IMR-90 (cell line): ENCODE measurements around the gene KIF13A. TPM values are rescaled to one million over a fixed set of nuclear protein-coding genes. Genes with fewer than 3 reads are reported as not detected.

Experiments
- ATAC-seq: fragments of 200-7000 bp; cut with Tn5 transposase; 2 replicates; pipeline ENCODE4 v1.9.1; 2020; ENCODE audit warnings: low read depth, mild to moderate bottlenecking, moderate library complexity
- BruUV-seq: library from RNA; stranded (reverse); fragments of 400-500 nt; replicated peaks from 2 replicates; lab custom pipeline; 2021; lab: Mats Ljungman, UMichigan
- CTCF ChIA-PET: fragments of 300-600 bp; formaldehyde crosslinking; extraction: SDS; loops from one replicate; lab custom pipeline; 2021; ENCODE audit warnings: antibody characterized with exemption; lab: Yijun Ruan, JAX
- POLR2A ChIA-PET: fragments of 300-600 bp; sonication (Branson Sonifier 250); formaldehyde crosslinking; loops from one replicate; lab custom pipeline; 2022; ENCODE audit warnings: antibody characterized with exemption; ENCODE audit not compliant: unreplicated experiment; lab: Charles Lee
- DNase-seq: peaks from one replicate; pipeline ENCODE4 v3.0.0; 2013
- H2AFZ ChIP-seq: replicated peaks from 2 replicates; pipeline ENCODE3; 2013; ENCODE audit warnings: low read length, mild to moderate bottlenecking; ENCODE audit not compliant: poor library complexity
- H2AK5ac ChIP-seq: 2 replicates; pipeline ENCODE4 v1.6.1; 2013; ENCODE audit warnings: low read depth, low read length, inconsistent platforms
- H2AK9ac ChIP-seq: replicated peaks from 2 replicates; pipeline ENCODE3; 2013; ENCODE audit warnings: mild to moderate bottlenecking, low read depth, low read length, moderate library complexity; ENCODE audit not compliant: poor library complexity
- H2BK120ac ChIP-seq: 2 replicates; pipeline ENCODE4 v1.6.1; 2013; ENCODE audit warnings: low read depth, low read length, inconsistent platforms
- H2BK15ac ChIP-seq: 3 replicates; pipeline ENCODE4 v1.6.1; 2013; ENCODE audit warnings: low read depth, low read length, inconsistent platforms
- H2BK20ac ChIP-seq: 2 replicates; pipeline ENCODE4 v1.6.1; 2013; ENCODE audit warnings: low read depth, mild to moderate bottlenecking, inconsistent platforms, low read length, moderate library complexity
- H2BK5ac ChIP-seq: 2 replicates; pipeline ENCODE4 v1.6.1; 2013; ENCODE audit warnings: mild to moderate bottlenecking, low read depth, low read length, inconsistent platforms; ENCODE audit not compliant: poor library complexity, severe bottlenecking
- H3K14ac ChIP-seq: replicated peaks from 2 replicates; pipeline ENCODE4 v1.6.1; 2013; ENCODE audit warnings: low read depth, low read length, inconsistent platforms
- H3K18ac ChIP-seq: 2 replicates; pipeline ENCODE4 v1.6.1; 2013; ENCODE audit warnings: low read depth, low read length, control low read depth
- H3K23ac ChIP-seq: 2 replicates; pipeline ENCODE4 v1.6.1; 2013; ENCODE audit warnings: low read depth, low read length, inconsistent platforms
- H3K27ac ChIP-seq: 2 replicates; pipeline ENCODE4 v1.5.1; 2013; ENCODE audit warnings: mild to moderate bottlenecking, control low read depth, low read length; ENCODE audit not compliant: insufficient read depth
- H3K27me3 ChIP-seq: 2 replicates; pipeline ENCODE4 v1.6.1; 2013; ENCODE audit warnings: low read length; ENCODE audit not compliant: control insufficient read depth, insufficient read depth
- H3K36me3 ChIP-seq: 2 replicates; pipeline ENCODE4 v1.6.1; 2013; ENCODE audit warnings: low read length, mixed read lengths; ENCODE audit not compliant: control insufficient read depth, insufficient read depth
- H3K4ac ChIP-seq: 2 replicates; pipeline ENCODE4 v1.6.1; 2013; ENCODE audit warnings: low read depth, low read length, inconsistent platforms
- H3K4me1 ChIP-seq: 2 replicates; pipeline ENCODE4 v1.6.1; 2013; ENCODE audit warnings: low read length, mixed read lengths; ENCODE audit not compliant: control insufficient read depth, insufficient read depth
- H3K4me2 ChIP-seq: 2 replicates; pipeline ENCODE4 v1.6.1; 2013; ENCODE audit warnings: low read depth, mild to moderate bottlenecking, control low read depth, low read length, moderate library complexity
- H3K4me3 ChIP-seq: 2 replicates; pipeline ENCODE4 v1.5.1; 2013; ENCODE audit warnings: low read depth, mild to moderate bottlenecking, control low read depth, low read length, moderate library complexity; ENCODE audit not compliant: insufficient read depth
- H3K56ac ChIP-seq: 2 replicates; pipeline ENCODE4 v1.6.1; 2013; ENCODE audit warnings: low read length, inconsistent platforms; ENCODE audit not compliant: insufficient read depth; ENCODE audit errors: extremely low read depth
- H3K79me1 ChIP-seq, 2 experiments: 2 replicates each; pipeline ENCODE4 v1.6.1; 2013; ENCODE audit warnings: low read length in 2 of 2, inconsistent platforms in 1 of 2, low read depth in 1 of 2
- H3K9ac ChIP-seq: 2 replicates; pipeline ENCODE4 v1.6.1; 2013; ENCODE audit warnings: low read depth, low read length, control low read depth
- H3K9me1 ChIP-seq: 2 replicates; pipeline ENCODE4 v1.6.1; 2013; ENCODE audit warnings: low read length, inconsistent platforms; ENCODE audit not compliant: insufficient read depth
- H3K9me3 ChIP-seq: 2 replicates; pipeline ENCODE4 v1.6.1; 2013; ENCODE audit warnings: low read length; ENCODE audit not compliant: control insufficient read depth, insufficient read depth
- H4K20me1 ChIP-seq: 2 replicates; pipeline ENCODE4 v1.6.1; 2013; ENCODE audit warnings: low read length, inconsistent platforms; ENCODE audit not compliant: insufficient read depth
- H4K5ac ChIP-seq: 2 replicates; pipeline ENCODE4 v1.6.1; 2013; ENCODE audit warnings: mild to moderate bottlenecking, low read depth, low read length, control low read depth
- H4K8ac ChIP-seq, 2 experiments: 2 replicates each; pipeline ENCODE4 v1.6.1; 2013; ENCODE audit warnings: low read depth in 2 of 2, low read length in 2 of 2, control low read depth in 1 of 2, inconsistent platforms in 1 of 2
- H4K91ac ChIP-seq: 2 replicates; pipeline ENCODE4 v1.6.1; 2013; ENCODE audit warnings: low read depth, low read length, inconsistent platforms; ENCODE audit not compliant: insufficient read depth
- BHLHE40 ChIP-seq: fragments of 150-350 bp; IDR thresholded peaks from 2 replicates; pipeline ENCODE4 v1.6.1; 2016; ENCODE audit warnings: mild to moderate bottlenecking, low read depth, low read length
- CEBPB ChIP-seq: IDR thresholded peaks from 2 replicates; pipeline ENCODE4 v1.6.1; 2012; ENCODE audit warnings: low read depth, low read length, improper control_type of control experiment
- CHD1 ChIP-seq: IDR thresholded peaks from 2 replicates; pipeline ENCODE4 v1.6.1; 2012; ENCODE audit warnings: low read depth, low read length, improper control_type of control experiment
- FOS ChIP-seq: fragments of 150-350 bp; IDR thresholded peaks from 2 replicates; pipeline ENCODE4 v1.6.1; 2016; ENCODE audit warnings: low read depth, low read length
- MAFK ChIP-seq: IDR thresholded peaks from 2 replicates; pipeline ENCODE4 v1.6.1; 2012; ENCODE audit warnings: low read depth, low read length, improper control_type of control experiment
- MAZ ChIP-seq: IDR thresholded peaks from 2 replicates; pipeline ENCODE4 v1.6.1; 2012; ENCODE audit warnings: low read depth, mild to moderate bottlenecking, low read length, improper control_type of control experiment, moderate library complexity, borderline replicate concordance
- MXI1 ChIP-seq: IDR thresholded peaks from 2 replicates; pipeline ENCODE4 v1.6.1; 2012; ENCODE audit warnings: low read depth, mild to moderate bottlenecking, low read length, moderate library complexity, borderline replicate concordance
- NFE2L2 ChIP-seq: fragments of 150-350 bp; IDR thresholded peaks from 2 replicates; pipeline ENCODE4 v1.6.1; 2016; ENCODE audit warnings: low read depth, mild to moderate bottlenecking, low read length
- POLR2A ChIP-seq: IDR thresholded peaks from 2 replicates; pipeline ENCODE4 v1.6.1; 2012; ENCODE audit warnings: mild to moderate bottlenecking, low read depth, low read length
- RAD21 ChIP-seq: IDR thresholded peaks from 2 replicates; pipeline ENCODE4 v1.6.1; 2012; ENCODE audit warnings: low read length, improper control_type of control experiment
- RCOR1 ChIP-seq: IDR thresholded peaks from 2 replicates; pipeline ENCODE4 v1.6.1; 2012; ENCODE audit warnings: mild to moderate bottlenecking, low read length, improper control_type of control experiment; ENCODE audit not compliant: insufficient replicate concordance
- RFX5 ChIP-seq: IDR thresholded peaks from 2 replicates; pipeline ENCODE4 v1.8.0; 2012; ENCODE audit warnings: low read depth, mild to moderate bottlenecking, low read length, moderate library complexity
- SMC3 ChIP-seq: fragments of 150-350 bp; IDR thresholded peaks from 2 replicates; pipeline ENCODE4 v1.6.1; 2016; ENCODE audit warnings: low read depth, mild to moderate bottlenecking, antibody characterized with exemption, low read length, moderate library complexity
- WGBS, 2 experiments: methylation state at CpG; one replicate each; pipeline versions ENCODE4 v1.1.5 to v1.1.7; 2013; ENCODE audit warnings: missing lambda C conversion rate in 2 of 2; ENCODE audit not compliant: insufficient read length in 1 of 2; ENCODE audit errors: extremely low coverage in 2 of 2; 5-methylcytosine and 5-hydroxymethylcytosine counted together
- dilution Hi-C: fragments of 300-500 bp; cut with HindIII; formaldehyde crosslinking; loops from one replicate; pipeline ENCODE4 v1.14.3; 2018; ENCODE audit warnings: low sequenced_read_pairs; ENCODE audit not compliant: unreplicated experiment
- in situ Hi-C: fragments of 300-500 bp; cut with MboI; formaldehyde crosslinking; loops from 3 replicates; pipeline ENCODE4 v1.14.3; 2019; ENCODE audit warnings: low sequenced_read_pairs, inconsistent platforms, mixed read lengths
- intact Hi-C: fragments of 100-400 bp; cut with micrococcal nuclease; formaldehyde crosslinking; loops from 2 replicates; pipeline ENCODE4 v1.10.0; 2022
- polyA plus RNA-seq, 3 experiments: library from polyadenylated mRNA; depleted of rRNA; stranded (reverse); fragments of >200 nt; gene quantifications; 2 replicates each; pipeline ENCODE4 v1.2.3, GENCODE V29; 2012; ENCODE audit warnings: low replicate concordance in 1 of 3
- total RNA-seq: library from RNA; depleted of rRNA; stranded (reverse); fragments of >200 nt; gene quantifications from 2 replicates; pipeline ENCODE4 v1.2.3, GENCODE V29; 2012
- TF ChIP-seq, protein P1 (sequence below): fragments of 150-350 bp; IDR thresholded peaks from 2 replicates; pipeline ENCODE4 v1.6.1; 2016; ENCODE audit warnings: low read depth, mild to moderate bottlenecking, low read length, moderate library complexity, borderline replicate concordance
- TF ChIP-seq, protein P2 (sequence below): fragments of 150-350 bp; IDR thresholded peaks from 2 replicates; pipeline ENCODE4 v1.6.1; 2017; ENCODE audit warnings: mild to moderate bottlenecking, antibody characterized with exemption, low read length, low read depth

KIF13A gene
- total and polyA plus RNA-seq, 2 of the 4 experiments (the other 2 are of a cell fraction): 23.3 to 51.8 TPM

DNA sequence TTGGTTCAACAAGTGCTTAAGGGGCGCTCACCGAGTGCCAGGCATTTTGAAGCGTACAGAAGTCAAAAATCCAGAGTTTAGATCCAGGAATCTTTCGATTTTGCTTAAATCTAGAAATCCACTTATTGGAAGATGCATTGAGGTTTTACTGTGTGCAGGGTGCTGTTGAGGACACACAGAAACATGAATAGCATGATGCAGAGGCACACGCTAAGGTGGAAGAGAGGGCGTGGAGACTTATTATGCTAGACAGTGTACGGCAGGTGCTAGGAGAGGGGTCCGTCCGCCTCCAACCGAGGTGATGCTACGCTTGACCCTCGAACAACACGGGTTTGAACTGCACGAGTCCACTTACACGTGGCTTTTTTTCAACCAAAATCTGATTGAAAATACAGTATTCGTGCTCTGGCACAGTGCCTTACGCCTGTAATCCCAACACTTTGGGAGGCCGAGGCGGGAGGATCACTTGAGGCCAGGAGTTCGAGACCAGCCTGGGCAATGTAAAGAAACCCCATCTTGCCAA lies 1.0 kb upstream of the KIF13A start:
- Histone ChIP-seq H3K18ac (peak overlapping the region; percentile 55), H3K79me1 (peaks cover 12 to 48% of the 10 kb centered on the region in 2 experiments; a peak in 3 of 4 replicates), H3K4me2 (peak overlapping the region; percentile 92), H3K4me1 (peaks cover 13% of the 10 kb centered on the region), H2BK120ac (peak overlapping the region; percentile 53), H2BK15ac (0 out of 3 replicates have a peak overlapping the region, but pooled peaks have one; percentile 8), H3K23ac (peak overlapping the region; percentile 99), H2AK5ac (peak overlapping the region; percentile 65), H4K5ac (peak overlapping the region; percentile 9), H3K27ac (peak overlapping the region; percentile 78), H3K36me3 (peaks cover 3% of the 10 kb centered on the region), H3K9me1 (peaks cover 15% of the 10 kb centered on the region), H3K27me3 (no peaks in the 10 kb centered on the region), H4K20me1 (peaks cover 17% of the 10 kb centered on the region; the same call in 1 of the 2 replicates), H3K9me3 (no peaks in the 10 kb centered on the region), H3K4ac (peak overlapping the region; percentile 90), H3K14ac (peak overlapping the region; percentile 98), H2AK9ac (peak overlapping the region; percentile 92), H2BK20ac (peak overlapping the region; percentile 39; the same call in 1 of the 2 replicates), H3K4me3 (peak overlapping the region; percentile 84), H4K91ac (peak overlapping the region; percentile 18), H4K8ac (peak overlapping the region; percentile 1 to 91; a peak in 3 of 4 replicates), H3K9ac (peak overlapping the region; percentile 68), H2BK5ac (peak overlapping the region; percentile 87), H3K56ac (peak overlapping the region; percentile 17), H2AFZ (peak overlapping the region; percentile 94)
- in situ Hi-C loops: loop anchor here (5.0 to 10.0 kb wide), 3 partner anchors 124 to 154 kb away; partner anchors contain the start of gene NHLRC1
- dilution Hi-C loops: no loop called here
- BruUV-seq: no TSS peak
- no peak for TF ChIP-seq RCOR1
- TF ChIP-seq, protein P1, sequence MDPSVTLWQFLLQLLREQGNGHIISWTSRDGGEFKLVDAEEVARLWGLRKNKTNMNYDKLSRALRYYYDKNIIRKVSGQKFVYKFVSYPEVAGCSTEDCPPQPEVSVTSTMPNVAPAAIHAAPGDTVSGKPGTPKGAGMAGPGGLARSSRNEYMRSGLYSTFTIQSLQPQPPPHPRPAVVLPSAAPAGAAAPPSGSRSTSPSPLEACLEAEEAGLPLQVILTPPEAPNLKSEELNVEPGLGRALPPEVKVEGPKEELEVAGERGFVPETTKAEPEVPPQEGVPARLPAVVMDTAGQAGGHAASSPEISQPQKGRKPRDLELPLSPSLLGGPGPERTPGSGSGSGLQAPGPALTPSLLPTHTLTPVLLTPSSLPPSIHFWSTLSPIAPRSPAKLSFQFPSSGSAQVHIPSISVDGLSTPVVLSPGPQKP: no peak
- no peak for TF ChIP-seq RFX5
- no peak for TF ChIP-seq MAFK
- no peak for TF ChIP-seq MXI1
- no peak for TF ChIP-seq BHLHE40
- TF ChIP-seq, protein P2, sequence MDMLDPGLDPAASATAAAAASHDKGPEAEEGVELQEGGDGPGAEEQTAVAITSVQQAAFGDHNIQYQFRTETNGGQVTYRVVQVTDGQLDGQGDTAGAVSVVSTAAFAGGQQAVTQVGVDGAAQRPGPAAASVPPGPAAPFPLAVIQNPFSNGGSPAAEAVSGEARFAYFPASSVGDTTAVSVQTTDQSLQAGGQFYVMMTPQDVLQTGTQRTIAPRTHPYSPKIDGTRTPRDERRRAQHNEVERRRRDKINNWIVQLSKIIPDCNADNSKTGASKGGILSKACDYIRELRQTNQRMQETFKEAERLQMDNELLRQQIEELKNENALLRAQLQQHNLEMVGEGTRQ: no peak
- TF ChIP-seq CEBPB: no peak
- no peak for TF ChIP-seq CHD1
- TF ChIP-seq FOS: no peak
- TF ChIP-seq RAD21: no peak
- TF ChIP-seq NFE2L2: no peak
- TF ChIP-seq POLR2A: no peak
- TF ChIP-seq MAZ: no peak
- TF ChIP-seq SMC3: no peak
- intact Hi-C loops: loop anchor here (5.0 to 10.0 kb wide), 4 partner anchors 121 to 516 kb away; partner anchors contain the start of gene DEK
- 49% methylated on average over 11 of the region's 20 CpGs; no CpG with 5 or more reads in 1 of the 2 experiments for WGBS, 2 experiments
- POLR2A ChIA-PET: interaction anchor here (0.6 kb wide), 1 partner anchor 59 kb away, joined by 3 read pairs; no protein-coding TSS in a partner anchor
- CTCF ChIA-PET: interaction anchor here (0.7 kb wide), 1 partner anchor 22 kb away, joined by 3 read pairs; no protein-coding TSS in a partner anchor
- DNase-seq: no peak
- no peak for ATAC-seq
